ENCODE data around the gene SEPTIN5. TPM values are rescaled to one million over a fixed set of nuclear protein-coding genes. Genes with fewer than 3 reads are reported as not detected.

The SEPTIN5 gene
- total RNA-seq, 1 donor from 2014 or later, result 7.3 TPM

GRCh38 chr22:19665784-19666672 is 48.3 kb upstream of the SEPTIN5 start:
- Histone ChIP-seq H3K79me2 (ENCODE audit: insufficient read depth, low read length) (no peaks in the 10 kb centered on the region), H3K36me3 (ENCODE audit: insufficient read depth, low read length) (no peaks in the 10 kb centered on the region), H3K4me2 (ENCODE audit: low read length) (peak overlapping the region; percentile 66), H3K27ac (ENCODE audit: low read depth, low read length) (peak overlapping the region; percentile 71), H3K27me3 (ENCODE audit: insufficient read depth, low read length) (no peaks in the 10 kb centered on the region), H3K4me3 (ENCODE audit: insufficient read depth, low read depth, low read length) (peak overlapping the region; percentile 33), H3K4me1 (ENCODE audit: insufficient read depth, low read length) (peaks cover 42% of the 10 kb centered on the region), H3K9me3 (ENCODE audit: insufficient read depth, low read depth, low read length) (no peaks in the 10 kb centered on the region), H4K20me1 (ENCODE audit: insufficient read depth, low read length) (no peaks in the 10 kb centered on the region), H3K9ac (ENCODE audit: low read length) (peak overlapping the region; percentile 62), H2AFZ (ENCODE audit: low read depth, low read length) (peak overlapping the region; percentile 1)
- no peaks in the 10 kb centered on the region for H3K9me3 Mint-ChIP-seq (ENCODE audit: unreplicated experiment)
- peaks cover 36% of the 10 kb centered on the region for H3K27me3 Mint-ChIP-seq (ENCODE audit: low read depth, unreplicated experiment)
- H3K4me1 Mint-ChIP-seq (ENCODE audit: low read depth, unreplicated experiment), result peaks cover 11% of the 10 kb centered on the region
- FAIRE-seq (no peak), DNase-seq (ENCODE audit: low read depth) (no peak)
- no peak overlapping the region for H3K4me3 Mint-ChIP-seq (ENCODE audit: unreplicated experiment)
- no peak overlapping the region for H3K27ac Mint-ChIP-seq (ENCODE audit: unreplicated experiment)
- TF ChIP-seq EZH2 (IDR thresholded peaks at IDR 0.05; ENCODE audit: insufficient read depth, low read length) (no peak), CTCF (IDR thresholded peaks at IDR 0.05; ENCODE audit: insufficient read depth, low read depth, low read length) (no peak)
- no peaks in the 10 kb centered on the region for H3K36me3 Mint-ChIP-seq (ENCODE audit: low read depth, unreplicated experiment)

- DNase-seq (ENCODE audit: low read depth) (peak; percentile 89), FAIRE-seq (no peak)
- TF ChIP-seq CTCF (IDR thresholded peaks at IDR 0.05; ENCODE audit: insufficient read depth, low read depth, low read length) (no peak), EZH2 (IDR thresholded peaks at IDR 0.05; ENCODE audit: insufficient read depth, low read length) (no peak)
- Histone ChIP-seq H3K79me2 (ENCODE audit: insufficient read depth, low read length) (no peaks in the 10 kb centered on the region), H2AFZ (ENCODE audit: low read depth, low read length) (peak overlapping the region; percentile 1), H3K4me3 (ENCODE audit: insufficient read depth, low read depth, low read length) (peak overlapping the region; percentile 33), H3K36me3 (ENCODE audit: insufficient read depth, low read length) (no peaks in the 10 kb centered on the region), H3K9me3 (ENCODE audit: insufficient read depth, low read depth, low read length) (peaks cover 2% of the 10 kb centered on the region), H3K27ac (ENCODE audit: low read depth, low read length) (peak overlapping the region; percentile 65), H3K4me2 (ENCODE audit: low read length) (peak overlapping the region; percentile 66), H3K4me1 (ENCODE audit: insufficient read depth, low read length) (peaks cover 42% of the 10 kb centered on the region), H3K27me3 (ENCODE audit: insufficient read depth, low read length) (no peaks in the 10 kb centered on the region), H3K9ac (ENCODE audit: low read length) (peak overlapping the region; percentile 45), H4K20me1 (ENCODE audit: insufficient read depth, low read length) (no peaks in the 10 kb centered on the region)
- Mint-ChIP-seq H3K36me3 (ENCODE audit: low read depth, unreplicated experiment) (no peaks in the 10 kb centered on the region), H3K27me3 (ENCODE audit: low read depth, unreplicated experiment) (peaks cover 38% of the 10 kb centered on the region), H3K4me3 (ENCODE audit: unreplicated experiment) (no peak overlapping the region), H3K9me3 (ENCODE audit: unreplicated experiment) (peaks cover 6% of the 10 kb centered on the region), H3K4me1 (ENCODE audit: low read depth, unreplicated experiment) (peaks cover 11% of the 10 kb centered on the region), H3K27ac (ENCODE audit: unreplicated experiment) (no peak overlapping the region)
These were observed 47.4 kb upstream of the SEPTIN5 start for GRCh38 chr22:19666673-19667593.

Data from astrocyte (in vitro differentiated cells and primary cell).